ENCODE data around the gene IRF4.

IRF4 gene

GRCh38 chr6:443621-444159 is 52.1 kb downstream of the IRF4 start:
- H3K4me3 ChIP-seq (ENCODE audit: low read depth, low read length): no peak overlapping the region
- H3K9ac ChIP-seq (ENCODE audit: low read depth, low read length): no peak overlapping the region
- H3K36me3 ChIP-seq (ENCODE audit: control insufficient read depth, insufficient read depth, low read length): no peaks in the 10 kb centered on the region
- no peaks in the 10 kb centered on the region for H3K4me1 ChIP-seq (ENCODE audit: control insufficient read depth, insufficient read depth, low read length)
- H3K27me3 ChIP-seq (ENCODE audit: control insufficient read depth, insufficient read depth, low read length): no peaks in the 10 kb centered on the region
- no peaks in the 10 kb centered on the region for H3K9me3 ChIP-seq (ENCODE audit: control insufficient read depth, insufficient read depth, low read length)
- no peak overlapping the region for H3K27ac ChIP-seq (ENCODE audit: low read depth, low read length)

- no peaks in the 10 kb centered on the region for H3K36me3 ChIP-seq (ENCODE audit: control insufficient read depth, insufficient read depth, low read length)
- H3K9ac ChIP-seq (ENCODE audit: low read depth, low read length): no peak overlapping the region
- no peak overlapping the region for H3K4me3 ChIP-seq (ENCODE audit: low read depth, low read length)
- H3K27ac ChIP-seq (ENCODE audit: low read depth, low read length): no peak overlapping the region
- no peaks in the 10 kb centered on the region; the same call in 1 of the 2 replicates for H3K9me3 ChIP-seq (ENCODE audit: control insufficient read depth, insufficient read depth, low read length)
- no peaks in the 10 kb centered on the region for H3K4me1 ChIP-seq (ENCODE audit: control insufficient read depth, insufficient read depth, low read length)
- H3K27me3 ChIP-seq (ENCODE audit: control insufficient read depth, insufficient read depth, low read length): no peaks in the 10 kb centered on the region
Observed at GRCh38 chr6:444653-445275, 53.2 kb downstream of the IRF4 start.

DNA sequence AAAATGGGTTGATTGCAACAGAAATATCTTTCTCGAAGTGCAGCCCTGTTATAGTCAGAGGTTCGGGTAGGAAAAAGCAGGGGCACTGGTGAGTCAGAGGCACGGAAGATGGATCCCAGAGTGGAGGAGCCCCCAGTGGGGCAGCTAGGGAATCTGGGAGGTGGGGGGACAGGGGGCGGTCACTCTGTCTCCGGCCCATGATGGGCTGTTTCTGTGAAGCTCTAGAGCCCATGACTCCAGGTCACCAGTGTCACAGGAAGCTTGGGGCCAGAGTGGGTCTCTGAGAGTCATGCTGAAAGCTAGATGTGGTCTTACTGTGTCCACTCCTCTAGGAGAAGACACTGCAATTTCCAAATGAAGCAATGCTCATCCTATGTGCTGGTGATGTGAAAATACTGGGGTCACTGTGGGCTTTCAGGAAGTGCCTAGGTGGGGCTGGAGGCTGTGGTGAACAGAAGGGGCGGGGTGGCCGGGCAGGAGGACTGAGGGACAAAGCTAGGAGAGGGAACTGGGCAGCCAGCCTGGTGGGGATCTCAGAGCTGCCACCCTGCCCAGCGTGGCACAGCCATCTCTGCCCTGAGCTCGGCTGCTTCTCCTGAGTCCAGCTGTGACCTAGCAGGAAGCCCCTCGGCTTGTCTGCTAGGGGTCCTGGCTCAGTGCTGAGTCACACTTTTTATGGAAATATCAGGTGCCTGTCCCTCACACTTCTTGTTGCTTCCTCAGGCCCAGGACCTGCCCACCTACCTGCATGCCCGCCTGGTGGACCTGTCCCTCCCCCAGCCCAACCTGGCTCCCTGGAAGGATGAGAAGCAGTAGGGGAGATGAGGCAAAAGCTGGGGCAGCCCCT is 54.2 kb downstream of the IRF4 start:
- Histone ChIP-seq H3K27me3 (ENCODE audit: control insufficient read depth, insufficient read depth, low read length) (no peaks in the 10 kb centered on the region), H3K9me3 (ENCODE audit: control insufficient read depth, insufficient read depth, low read length) (peaks cover 5% of the 10 kb centered on the region), H3K36me3 (ENCODE audit: control insufficient read depth, insufficient read depth, low read length) (no peaks in the 10 kb centered on the region), H3K4me3 (ENCODE audit: low read depth, low read length) (no peak overlapping the region), H3K4me1 (ENCODE audit: control insufficient read depth, insufficient read depth, low read length) (no peaks in the 10 kb centered on the region), H3K27ac (ENCODE audit: low read depth, low read length) (no peak overlapping the region), H3K9ac (ENCODE audit: low read depth, low read length) (no peak overlapping the region)

DNA sequence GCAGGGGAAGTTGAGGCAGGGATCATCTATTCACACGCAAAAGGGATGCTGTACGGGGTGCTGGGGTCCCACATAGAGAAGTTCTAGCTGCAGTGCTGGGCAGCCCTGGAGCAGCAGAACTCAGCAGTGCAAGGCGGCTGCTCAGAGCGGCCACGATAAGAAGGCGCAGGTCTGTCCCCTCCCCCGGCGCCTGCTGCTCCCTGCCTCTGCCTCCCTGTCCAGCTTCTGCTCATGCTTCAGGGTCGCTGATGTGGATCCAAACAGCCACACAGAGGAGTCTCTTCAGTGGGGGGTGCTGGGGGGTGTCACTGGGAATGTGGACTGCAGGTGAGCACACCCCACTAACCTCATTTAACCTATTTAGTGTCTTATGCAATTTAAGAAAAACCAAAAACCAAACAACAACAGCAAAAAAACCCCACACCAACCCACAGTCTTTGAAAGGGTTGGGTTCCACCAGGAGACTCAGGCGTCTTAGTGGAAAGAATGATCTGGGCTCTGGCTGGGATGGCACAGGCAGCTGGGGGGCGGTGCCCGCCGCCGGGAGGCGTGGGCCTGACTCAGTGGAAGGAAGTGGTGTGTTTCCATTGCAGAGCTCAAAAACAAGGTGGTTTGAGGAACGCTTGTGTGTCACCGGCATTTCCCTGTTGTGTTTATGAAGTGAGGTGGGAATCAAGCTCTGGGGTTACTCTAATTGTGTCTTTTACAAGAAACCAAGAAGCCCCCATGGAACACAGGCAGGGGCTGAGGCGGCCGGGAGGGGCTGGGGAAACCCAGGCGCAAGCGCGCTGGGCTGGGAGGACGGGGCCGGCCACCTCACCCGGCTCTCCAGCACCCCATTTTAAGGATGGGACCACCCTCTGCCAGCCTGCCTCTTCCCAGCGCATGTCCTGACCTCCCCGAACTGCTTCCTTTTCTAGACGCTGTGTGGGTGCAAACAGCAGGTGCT is 55.1 kb downstream of the IRF4 start:
- Histone ChIP-seq H3K9ac (ENCODE audit: low read depth, low read length) (no peak overlapping the region), H3K27me3 (ENCODE audit: control insufficient read depth, insufficient read depth, low read length) (no peaks in the 10 kb centered on the region)

DNA sequence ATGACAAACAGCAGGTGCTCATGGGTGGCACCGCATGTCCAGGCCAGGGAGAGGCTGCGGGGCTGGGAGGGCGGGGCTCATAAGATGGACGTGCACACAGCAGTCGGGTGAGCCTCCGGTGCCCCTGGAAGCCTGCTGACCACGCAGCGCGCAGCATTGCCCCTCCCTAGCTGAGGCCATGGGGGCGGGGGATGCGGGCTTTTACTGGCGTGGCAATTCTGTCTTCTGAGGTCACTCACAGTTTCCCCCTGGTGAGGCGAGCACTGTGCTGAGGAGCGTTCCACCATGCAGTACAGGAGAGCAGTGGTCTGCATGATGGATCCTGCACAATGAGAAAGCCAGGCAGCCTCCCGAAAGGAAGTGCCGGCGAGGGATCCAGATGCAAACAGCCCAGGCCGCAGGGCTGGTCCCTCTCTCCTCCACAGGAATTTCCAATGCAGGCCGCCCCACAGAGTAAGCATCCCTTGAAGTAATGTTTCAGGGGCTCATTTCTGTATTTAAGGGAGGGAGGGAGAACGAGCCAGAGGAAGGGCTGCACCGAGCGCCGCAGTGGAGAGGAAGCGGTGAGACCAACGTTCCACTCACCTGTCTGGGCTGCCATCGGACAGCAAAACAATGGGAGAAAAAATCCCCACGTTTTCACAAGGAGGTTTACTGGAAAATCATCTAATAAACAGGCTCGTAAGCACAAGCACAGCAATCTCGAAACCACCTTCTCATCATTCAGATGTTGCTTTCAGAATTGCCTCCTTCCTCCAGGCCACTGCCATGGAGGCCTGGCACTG is 56.0 kb downstream of the IRF4 start:
- no peak overlapping the region for H3K9ac ChIP-seq (ENCODE audit: low read depth, low read length)
- H3K27me3 ChIP-seq (ENCODE audit: control insufficient read depth, insufficient read depth, low read length): no peaks in the 10 kb centered on the region
- no peak overlapping the region for H3K27ac ChIP-seq (ENCODE audit: low read depth, low read length)
- H3K36me3 ChIP-seq (ENCODE audit: control insufficient read depth, insufficient read depth, low read length): no peaks in the 10 kb centered on the region
- no peaks in the 10 kb centered on the region for H3K4me1 ChIP-seq (ENCODE audit: control insufficient read depth, insufficient read depth, low read length)
- peaks cover 9% of the 10 kb centered on the region for H3K9me3 ChIP-seq (ENCODE audit: control insufficient read depth, insufficient read depth, low read length)
- no peak overlapping the region for H3K4me3 ChIP-seq (ENCODE audit: low read depth, low read length)

More for the DNA sequence above, 55.1 kb downstream of the IRF4 start:
- Histone ChIP-seq H3K27ac (ENCODE audit: low read depth, low read length) (no peak overlapping the region), H3K36me3 (ENCODE audit: control insufficient read depth, insufficient read depth, low read length) (no peaks in the 10 kb centered on the region), H3K4me1 (ENCODE audit: control insufficient read depth, insufficient read depth, low read length) (no peaks in the 10 kb centered on the region), H3K4me3 (ENCODE audit: low read depth, low read length) (no peak overlapping the region), H3K9me3 (ENCODE audit: control insufficient read depth, insufficient read depth, low read length) (peaks cover 9% of the 10 kb centered on the region)

- H3K36me3 ChIP-seq (ENCODE audit: control insufficient read depth, insufficient read depth, low read length): no peaks in the 10 kb centered on the region
- H3K9ac ChIP-seq (ENCODE audit: low read depth, low read length): no peak overlapping the region
- no peak overlapping the region for H3K4me3 ChIP-seq (ENCODE audit: low read depth, low read length)
- no peaks in the 10 kb centered on the region for H3K4me1 ChIP-seq (ENCODE audit: control insufficient read depth, insufficient read depth, low read length)
- H3K27ac ChIP-seq (ENCODE audit: low read depth, low read length): no peak overlapping the region
- H3K9me3 ChIP-seq (ENCODE audit: control insufficient read depth, insufficient read depth, low read length): peaks cover 9% of the 10 kb centered on the region
- H3K27me3 ChIP-seq (ENCODE audit: control insufficient read depth, insufficient read depth, low read length): no peaks in the 10 kb centered on the region
Observed at GRCh38 chr6:448296-449056, 56.9 kb downstream of the IRF4 start.

- Histone ChIP-seq H3K4me3 (ENCODE audit: low read depth, low read length) (no peak overlapping the region), H3K27ac (ENCODE audit: low read depth, low read length) (no peak overlapping the region), H3K9ac (ENCODE audit: low read depth, low read length) (no peak overlapping the region), H3K9me3 (ENCODE audit: control insufficient read depth, insufficient read depth, low read length) (peaks cover 9% of the 10 kb centered on the region), H3K4me1 (ENCODE audit: control insufficient read depth, insufficient read depth, low read length) (no peaks in the 10 kb centered on the region), H3K36me3 (ENCODE audit: control insufficient read depth, insufficient read depth, low read length) (no peaks in the 10 kb centered on the region), H3K27me3 (ENCODE audit: control insufficient read depth, insufficient read depth, low read length) (no peaks in the 10 kb centered on the region)
Observed at GRCh38 chr6:449057-449430, 57.5 kb downstream of the IRF4 start.

DNA sequence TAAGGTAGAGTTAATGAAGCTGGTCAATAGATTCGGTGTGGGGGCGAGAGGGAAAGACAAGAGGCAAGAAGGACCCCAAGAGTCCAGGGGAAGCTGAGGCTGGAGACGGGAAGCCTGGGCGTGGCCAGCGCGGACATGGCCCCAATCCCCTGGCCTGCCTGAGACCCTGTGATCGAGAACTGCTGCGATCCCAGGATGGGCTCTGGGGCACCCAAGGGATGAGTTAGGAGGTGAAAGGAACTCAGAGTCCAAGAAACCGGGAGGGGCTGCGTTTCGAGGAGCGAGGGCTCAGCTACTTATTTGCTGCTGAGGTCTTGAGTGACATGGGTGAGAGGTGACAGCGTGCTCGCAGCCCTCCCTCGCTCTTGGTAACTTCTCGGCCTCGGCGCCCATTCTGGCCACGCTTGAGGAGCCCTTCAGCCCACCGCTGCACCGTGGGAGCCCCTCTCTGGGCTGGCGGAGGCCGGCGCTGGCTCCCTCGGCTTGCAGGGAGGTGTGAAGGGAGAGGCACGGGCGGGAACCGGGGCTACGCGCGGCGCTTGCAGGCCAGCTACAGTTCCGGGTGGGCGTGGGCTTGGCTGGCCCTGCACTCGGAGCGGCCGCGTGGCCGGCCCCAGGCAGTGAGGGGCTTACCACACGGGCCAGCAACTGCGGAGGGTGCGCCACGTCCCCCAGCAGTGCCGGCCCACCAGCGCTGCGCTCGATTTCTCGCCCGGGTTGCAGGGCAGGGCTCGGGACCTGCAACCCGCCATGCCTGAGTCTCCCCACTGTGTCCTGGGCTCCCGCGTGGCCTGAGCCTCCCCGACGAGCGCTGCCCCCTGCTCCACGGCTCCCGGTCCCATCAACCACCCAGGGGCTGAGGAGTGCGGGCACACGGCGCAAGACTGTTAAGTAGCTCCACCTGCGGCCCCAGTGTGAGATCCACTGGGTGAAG is 58.2 kb downstream of the IRF4 start:
- peaks cover 9% of the 10 kb centered on the region for H3K9me3 ChIP-seq (ENCODE audit: control insufficient read depth, insufficient read depth, low read length)
- H3K27ac ChIP-seq (ENCODE audit: low read depth, low read length): no peak overlapping the region
- H3K4me1 ChIP-seq (ENCODE audit: control insufficient read depth, insufficient read depth, low read length): no peaks in the 10 kb centered on the region

GRCh38 chr6:451336-451735 is 59.8 kb downstream of the IRF4 start:
- Histone ChIP-seq H3K36me3 (ENCODE audit: control insufficient read depth, insufficient read depth, low read length) (no peaks in the 10 kb centered on the region), H3K27me3 (ENCODE audit: control insufficient read depth, insufficient read depth, low read length) (no peaks in the 10 kb centered on the region), H3K9ac (ENCODE audit: low read depth, low read length) (no peak overlapping the region), H3K9me3 (ENCODE audit: control insufficient read depth, insufficient read depth, low read length) (peaks cover 9% of the 10 kb centered on the region), H3K4me3 (ENCODE audit: low read depth, low read length) (no peak overlapping the region), H3K27ac (ENCODE audit: low read depth, low read length) (no peak overlapping the region), H3K4me1 (ENCODE audit: control insufficient read depth, insufficient read depth, low read length) (peaks cover 1% of the 10 kb centered on the region; the same call in 1 of the 2 replicates)

More for the DNA sequence above, 58.2 kb downstream of the IRF4 start:
- no peak overlapping the region for H3K4me3 ChIP-seq (ENCODE audit: low read depth, low read length)
- H3K27me3 ChIP-seq (ENCODE audit: control insufficient read depth, insufficient read depth, low read length): no peaks in the 10 kb centered on the region
- H3K9ac ChIP-seq (ENCODE audit: low read depth, low read length): no peak overlapping the region
- H3K36me3 ChIP-seq (ENCODE audit: control insufficient read depth, insufficient read depth, low read length): no peaks in the 10 kb centered on the region
